ENCODE measurements around the gene OR52N4.

GRCh38 chr11:5737091-5737490 lies 17.0 kb upstream of the OR52N4 start:
- TF ChIP-seq, protein P1, sequence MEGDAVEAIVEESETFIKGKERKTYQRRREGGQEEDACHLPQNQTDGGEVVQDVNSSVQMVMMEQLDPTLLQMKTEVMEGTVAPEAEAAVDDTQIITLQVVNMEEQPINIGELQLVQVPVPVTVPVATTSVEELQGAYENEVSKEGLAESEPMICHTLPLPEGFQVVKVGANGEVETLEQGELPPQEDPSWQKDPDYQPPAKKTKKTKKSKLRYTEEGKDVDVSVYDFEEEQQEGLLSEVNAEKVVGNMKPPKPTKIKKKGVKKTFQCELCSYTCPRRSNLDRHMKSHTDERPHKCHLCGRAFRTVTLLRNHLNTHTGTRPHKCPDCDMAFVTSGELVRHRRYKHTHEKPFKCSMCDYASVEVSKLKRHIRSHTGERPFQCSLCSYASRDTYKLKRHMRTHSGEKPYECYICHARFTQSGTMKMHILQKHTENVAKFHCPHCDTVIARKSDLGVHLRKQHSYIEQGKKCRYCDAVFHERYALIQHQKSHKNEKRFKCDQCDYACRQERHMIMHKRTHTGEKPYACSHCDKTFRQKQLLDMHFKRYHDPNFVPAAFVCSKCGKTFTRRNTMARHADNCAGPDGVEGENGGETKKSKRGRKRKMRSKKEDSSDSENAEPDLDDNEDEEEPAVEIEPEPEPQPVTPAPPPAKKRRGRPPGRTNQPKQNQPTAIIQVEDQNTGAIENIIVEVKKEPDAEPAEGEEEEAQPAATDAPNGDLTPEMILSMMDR (conservative IDR thresholded peaks at IDR 0.05 in 1 of 2, IDR thresholded peaks at IDR 0.05 in 1 of 2; ENCODE audit: low read depth in 1 of 2, low read length in 2 of 2) = no peak
- TF ChIP-seq EZH2 (IDR thresholded peaks at IDR 0.05; ENCODE audit: low read length, missing control alignments) = no peak
